Thoracic aorta (tissue), 2 donors: ENCODE measurements around the gene KIAA1217. TPM values are rescaled to one million over a fixed set of nuclear protein-coding genes. Genes with fewer than 3 reads are reported as not detected.
A peak's percentile ranks its signal among the peaks of the same experiment; 100 is the strongest.

Source experiments
- ATAC-seq: fragments of 150-250 bp; one replicate; pipeline ENCODE4 v1.8.0; 2017; ENCODE audit warnings: low read depth; ENCODE audit not compliant: insufficient number of reproducible peaks, low FRiP score
- DNase-seq: peaks from one replicate; pipeline ENCODE4 v3.0.0-alpha.2; 2020; ENCODE audit warnings: low spot score
- H3K27ac ChIP-seq, 2 donors: fragments of 200-600 bp; sonication (generic); 1 replicate in 1 of 2; 2 replicates in 1 of 2; pipeline ENCODE4 v1.5.1; 2016; ENCODE audit warnings: mild to moderate bottlenecking in 2 of 2, moderate library complexity in 2 of 2
- H3K27me3 ChIP-seq: fragments of 200-600 bp; sonication (generic); replicated peaks from 2 replicates; pipeline ENCODE4 v1.6.0; 2016; ENCODE audit warnings: mild to moderate bottlenecking; ENCODE audit not compliant: insufficient read depth
- H3K36me3 ChIP-seq: fragments of 200-600 bp; sonication (generic); one replicate; pipeline ENCODE4 v1.5.1; 2016
- H3K4me1 ChIP-seq, 2 donors: fragments of 200-600 bp; sonication (generic); 1 replicate in 1 of 2; 2 replicates in 1 of 2; pipeline versions ENCODE4 v1.5.1 to v1.6.0; 2016; ENCODE audit warnings: low read depth in 2 of 2, mild to moderate bottlenecking in 1 of 2; ENCODE audit not compliant: control insufficient read depth in 1 of 2
- H3K4me3 ChIP-seq: fragments of 200-600 bp; sonication (generic); 2 replicates; pipeline ENCODE4 v1.5.1; 2016; ENCODE audit warnings: mild to moderate bottlenecking
- H3K9me3 ChIP-seq: fragments of 200-600 bp; sonication (generic); 2 replicates; pipeline ENCODE4 v1.5.1; 2016
- CTCF ChIP-seq: fragments of 200-600 bp; sonication (generic); IDR thresholded peaks from one replicate; pipeline ENCODE4 v1.5.1; 2019; ENCODE audit warnings: antibody characterized with exemption
- total RNA-seq, 2 donors: library from RNA; depleted of rRNA; stranded (reverse); fragments of >200 nt; gene quantifications; one replicate each; pipeline versions ENCODE4 v1.1.0 to v1.2.3, GENCODE V29; 2016

KIAA1217 gene
- total RNA-seq, 2 donors from 2014 or later = 15.2 to 15.6 TPM

GRCh38 chr10:24381235-24382010, 172.5 kb downstream of the KIAA1217 start:
- no peak for DNase-seq
- no peak for TF ChIP-seq CTCF
- H3K27ac ChIP-seq = no peak overlapping the region
- peaks cover 12 to 23% of the 10 kb centered on the region in 2 donors for H3K4me1 ChIP-seq
- no peak for ATAC-seq
- no peaks in the 10 kb centered on the region for H3K9me3 ChIP-seq
- no peaks in the 10 kb centered on the region for H3K27me3 ChIP-seq
- no peak overlapping the region for H3K4me3 ChIP-seq
- no peaks in the 10 kb centered on the region for H3K36me3 ChIP-seq

- DNase-seq (no peak), ATAC-seq (no peak)
- TF ChIP-seq CTCF = no peak
- Histone ChIP-seq H3K4me3 (no peak overlapping the region), H3K27me3 (no peaks in the 10 kb centered on the region), H3K9me3 (no peaks in the 10 kb centered on the region), H3K36me3 (no peaks in the 10 kb centered on the region), H3K4me1 (peaks cover 12 to 23% of the 10 kb centered on the region in 2 donors), H3K27ac (no peak overlapping the region)
These were observed 173.1 kb downstream of the KIAA1217 start for GRCh38 chr10:24382045-24382444.

GRCh38 chr10:24382596-24382978, 173.6 kb downstream of the KIAA1217 start:
- ATAC-seq = no peak
- Histone ChIP-seq H3K27me3 (no peaks in the 10 kb centered on the region), H3K9me3 (no peaks in the 10 kb centered on the region), H3K27ac (no peak overlapping the region), H3K36me3 (no peaks in the 10 kb centered on the region), H3K4me1 (peaks cover 12 to 23% of the 10 kb centered on the region in 2 donors), H3K4me3 (no peak overlapping the region)
- no peak for TF ChIP-seq CTCF
- DNase-seq = no peak

- no peaks in the 10 kb centered on the region for H3K27me3 ChIP-seq
- peak overlapping the region in 1 of 2 donors; percentile 67 for H3K27ac ChIP-seq
- H3K4me1 ChIP-seq = peaks cover 12 to 23% of the 10 kb centered on the region in 2 donors
- H3K4me3 ChIP-seq = peak overlapping the region; percentile 46
- ATAC-seq (no peak), DNase-seq (no peak)
- no peaks in the 10 kb centered on the region for H3K9me3 ChIP-seq
- TF ChIP-seq CTCF = no peak
- H3K36me3 ChIP-seq = no peaks in the 10 kb centered on the region
These were observed 174.2 kb downstream of the KIAA1217 start for GRCh38 chr10:24382979-24383663.

- TF ChIP-seq CTCF = peak; percentile 51
- no peaks in the 10 kb centered on the region for H3K27me3 ChIP-seq
- H3K9me3 ChIP-seq = no peaks in the 10 kb centered on the region
- peak overlapping the region; percentile 46 for H3K4me3 ChIP-seq
- peak; percentile 55 for DNase-seq
- no peaks in the 10 kb centered on the region for H3K36me3 ChIP-seq
- peak overlapping the region; percentile 42 to 67 for H3K27ac ChIP-seq
- peaks cover 12 to 23% of the 10 kb centered on the region in 2 donors for H3K4me1 ChIP-seq
- peak; percentile 97 for ATAC-seq
These were observed 174.8 kb downstream of the KIAA1217 start for GRCh38 chr10:24383681-24384106.
